Activated naive CD4-positive, alpha-beta T cell treated with anti-CD3 and anti-CD28 coated beads, Interleukin-2, amount 10 ng/mL, durations not matched to agents 7 days and 5 days (primary cell): ENCODE results near the gene LHFPL6.

Source experiments
- CTCF ChIA-PET: fragments of 350-600 bp; sonication (Branson Sonifier 250); formaldehyde crosslinking; loops from one replicate; lab custom pipeline; 2021; ENCODE audit warnings: antibody characterized with exemption; lab: Charles Lee
- DNase-seq: peaks from one replicate; pipeline ENCODE4 v3.0.0-alpha.2; 2020
- H3K27ac Mint-ChIP-seq: one replicate; pipeline ENCODE4 v1.8.0; 2021; ENCODE audit warnings: mild to moderate bottlenecking, moderate library complexity, mixed read lengths
- H3K27me3 Mint-ChIP-seq: one replicate; pipeline ENCODE4 v1.8.0; 2021; ENCODE audit warnings: mild to moderate bottlenecking, mixed read lengths
- H3K36me3 Mint-ChIP-seq: one replicate; pipeline ENCODE4 v1.8.0; 2021; ENCODE audit warnings: mixed read lengths
- H3K4me1 Mint-ChIP-seq: one replicate; pipeline ENCODE4 v1.8.0; 2021; ENCODE audit warnings: mixed read lengths
- H3K4me3 Mint-ChIP-seq: one replicate; pipeline ENCODE4 v1.8.0; 2021; ENCODE audit warnings: mild to moderate bottlenecking, moderate library complexity, mixed read lengths
- H3K9me3 Mint-ChIP-seq: one replicate; pipeline ENCODE4 v1.8.0; 2021; ENCODE audit warnings: mixed read lengths

LHFPL6 gene

GRCh38 chr13:39556866-39557265 is 46.1 kb downstream of the LHFPL6 start:
- Mint-ChIP-seq H3K27me3 (no peaks in the 10 kb centered on the region), H3K9me3 (no peaks in the 10 kb centered on the region), H3K27ac (no peak overlapping the region), H3K36me3 (no peaks in the 10 kb centered on the region), H3K4me3 (no peak overlapping the region), H3K4me1 (no peaks in the 10 kb centered on the region)
- DNase-seq, result no peak
- CTCF ChIA-PET, result no interaction called here

DNA sequence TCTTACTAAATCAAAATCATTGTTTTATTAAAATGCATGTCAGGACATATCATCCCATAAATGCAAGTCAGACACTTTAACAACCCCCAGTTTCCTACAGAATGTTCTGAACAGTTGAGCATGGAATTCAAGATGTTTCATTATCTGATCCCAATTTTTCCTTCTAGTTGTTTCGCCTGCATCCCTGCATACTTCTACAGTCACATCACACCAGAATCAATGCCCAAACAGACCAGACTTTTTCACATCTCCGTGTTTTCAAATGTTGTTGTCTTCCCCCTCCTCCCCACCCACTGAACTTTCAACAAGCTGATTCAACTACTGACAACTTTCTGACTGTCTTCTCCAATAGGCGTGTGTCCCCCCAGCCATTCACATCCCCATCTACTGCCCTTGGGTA is 48.6 kb downstream of the LHFPL6 start:
- Mint-ChIP-seq H3K9me3 (no peaks in the 10 kb centered on the region), H3K36me3 (no peaks in the 10 kb centered on the region), H3K27me3 (peaks cover 3% of the 10 kb centered on the region), H3K27ac (no peak overlapping the region), H3K4me3 (no peak overlapping the region), H3K4me1 (no peaks in the 10 kb centered on the region)
- CTCF ChIA-PET, result no interaction called here
- no peak for DNase-seq

DNA sequence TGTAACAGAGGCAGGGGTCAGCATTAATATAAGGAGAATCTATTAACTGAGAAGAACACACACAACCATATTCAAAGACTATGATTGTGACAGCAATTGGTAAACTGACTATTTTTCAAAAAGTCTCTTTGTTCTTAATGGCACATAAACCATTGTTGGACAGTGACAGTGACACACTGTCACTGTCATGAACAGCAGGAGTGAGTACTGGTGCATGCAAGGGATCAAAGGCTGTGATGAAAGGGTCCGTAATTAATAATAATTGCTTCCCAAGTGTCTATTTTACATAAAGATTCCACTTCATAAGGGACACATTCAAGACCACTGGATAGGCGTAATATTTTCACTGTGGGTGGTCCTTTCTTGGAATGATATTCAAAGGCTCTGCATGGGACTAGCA is 50.7 kb downstream of the LHFPL6 start:
- Mint-ChIP-seq H3K4me1 (no peaks in the 10 kb centered on the region), H3K4me3 (no peak overlapping the region), H3K27ac (no peak overlapping the region), H3K9me3 (no peaks in the 10 kb centered on the region), H3K27me3 (peaks cover 3% of the 10 kb centered on the region), H3K36me3 (no peaks in the 10 kb centered on the region)
- DNase-seq, result no peak
- CTCF ChIA-PET, result no interaction called here

DNA sequence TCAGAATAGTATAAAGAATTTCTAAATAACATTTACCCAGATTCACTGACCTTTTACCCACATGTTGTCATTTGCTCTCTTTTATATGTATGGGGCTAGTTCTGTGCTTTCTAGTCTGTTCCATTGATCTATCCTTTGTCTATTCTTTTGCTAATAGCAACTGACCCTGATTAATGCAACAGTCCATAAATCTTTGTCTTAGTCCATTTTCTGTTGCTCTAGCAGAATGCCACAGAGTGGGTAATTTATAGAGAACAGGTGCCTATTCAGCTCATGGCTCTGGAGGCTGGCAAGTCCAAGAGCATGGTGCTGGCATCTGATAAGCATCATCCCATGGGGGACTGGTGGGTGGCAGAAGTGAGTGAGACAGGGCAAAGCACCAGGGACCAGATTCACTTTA is 52.1 kb downstream of the LHFPL6 start:
- Mint-ChIP-seq H3K27ac (no peak overlapping the region), H3K27me3 (peaks cover 3% of the 10 kb centered on the region), H3K4me3 (no peak overlapping the region), H3K36me3 (no peaks in the 10 kb centered on the region), H3K4me1 (no peaks in the 10 kb centered on the region), H3K9me3 (no peaks in the 10 kb centered on the region)
- no peak for DNase-seq
- CTCF ChIA-PET, result no interaction called here

- Mint-ChIP-seq H3K4me1 (no peaks in the 10 kb centered on the region), H3K27me3 (peaks cover 3% of the 10 kb centered on the region), H3K9me3 (no peaks in the 10 kb centered on the region), H3K4me3 (no peak overlapping the region), H3K27ac (no peak overlapping the region), H3K36me3 (no peaks in the 10 kb centered on the region)
- no peak for DNase-seq
- CTCF ChIA-PET, result no interaction called here
Observed at GRCh38 chr13:39547108-39547507, 55.9 kb downstream of the LHFPL6 start.

- no peaks in the 10 kb centered on the region for H3K36me3 Mint-ChIP-seq
Observed at GRCh38 chr13:39542361-39542760, 60.6 kb downstream of the LHFPL6 start.

DNA sequence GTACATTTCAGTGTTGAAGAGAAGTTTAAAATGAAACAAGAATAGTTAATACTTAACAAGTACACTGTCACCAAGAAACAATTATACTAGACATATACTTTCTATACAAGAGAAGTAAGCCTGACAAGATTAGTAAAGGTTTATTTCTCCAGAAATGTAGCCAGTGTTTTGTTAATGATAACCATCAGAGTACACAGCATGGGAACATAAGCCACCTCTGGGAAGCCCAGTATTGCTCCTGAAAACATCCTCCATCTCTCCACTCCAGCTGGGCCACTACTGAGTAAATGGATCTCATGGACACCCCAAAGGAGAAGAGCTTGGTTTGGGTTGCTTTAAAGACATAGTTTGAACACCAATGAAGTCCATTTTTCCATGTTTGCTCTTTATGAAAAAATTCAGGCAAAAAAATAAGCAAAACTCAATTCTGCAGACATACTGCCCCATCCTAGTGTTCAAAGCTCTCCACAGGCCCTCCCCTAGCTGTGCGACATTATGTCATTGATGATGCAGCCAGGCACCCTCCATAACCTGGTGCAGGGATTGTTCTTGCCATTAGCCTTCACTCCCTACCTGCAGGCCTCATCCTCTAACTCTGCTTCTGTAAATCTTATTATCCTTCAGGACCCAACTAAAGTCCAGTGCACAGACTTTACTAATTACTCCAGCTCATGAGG is 61.9 kb downstream of the LHFPL6 start:
- CTCF ChIA-PET, result no interaction called here
- H3K27me3 Mint-ChIP-seq, result no peaks in the 10 kb centered on the region
- H3K9me3 Mint-ChIP-seq, result no peaks in the 10 kb centered on the region
- no peak for DNase-seq
- H3K27ac Mint-ChIP-seq, result no peak overlapping the region
- H3K36me3 Mint-ChIP-seq, result no peaks in the 10 kb centered on the region
- no peak overlapping the region for H3K4me3 Mint-ChIP-seq
- H3K4me1 Mint-ChIP-seq, result no peaks in the 10 kb centered on the region

More at GRCh38 chr13:39542361-39542760, 60.6 kb downstream of the LHFPL6 start:
- Mint-ChIP-seq H3K9me3 (no peaks in the 10 kb centered on the region), H3K4me3 (no peak overlapping the region), H3K4me1 (no peaks in the 10 kb centered on the region), H3K27ac (no peak overlapping the region), H3K27me3 (no peaks in the 10 kb centered on the region)
- no peak for DNase-seq
- CTCF ChIA-PET, result no interaction called here

- Mint-ChIP-seq H3K4me1 (no peaks in the 10 kb centered on the region), H3K27me3 (no peaks in the 10 kb centered on the region), H3K9me3 (no peaks in the 10 kb centered on the region), H3K27ac (no peak overlapping the region), H3K4me3 (no peak overlapping the region), H3K36me3 (no peaks in the 10 kb centered on the region)
- DNase-seq, result no peak
- CTCF ChIA-PET, result no interaction called here
Observed at GRCh38 chr13:39538816-39539790, 63.9 kb downstream of the LHFPL6 start.

DNA sequence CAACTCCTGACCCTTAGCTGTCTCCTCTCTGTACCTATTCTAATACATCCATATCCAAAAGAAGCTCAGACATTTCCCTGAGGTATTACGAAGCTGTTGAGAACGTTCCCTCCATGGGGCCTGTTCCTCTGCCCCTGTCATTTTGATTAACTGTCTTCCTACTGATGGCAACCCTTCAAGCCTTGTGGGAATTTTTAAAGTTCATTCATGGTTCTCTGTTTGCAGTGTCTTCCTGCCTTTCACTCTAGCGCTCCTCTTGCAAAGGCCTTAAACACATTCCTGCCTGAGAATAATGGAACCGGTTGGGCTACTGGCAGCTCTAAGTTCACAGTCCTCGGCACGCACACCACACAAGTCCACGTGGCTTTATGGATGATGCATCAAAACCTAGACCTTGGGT is 66.1 kb downstream of the LHFPL6 start:
- H3K27ac Mint-ChIP-seq, result no peak overlapping the region
- DNase-seq, result no peak
- no peaks in the 10 kb centered on the region for H3K9me3 Mint-ChIP-seq
- H3K36me3 Mint-ChIP-seq, result no peaks in the 10 kb centered on the region
- H3K27me3 Mint-ChIP-seq, result peaks cover 5% of the 10 kb centered on the region
- no peak overlapping the region for H3K4me3 Mint-ChIP-seq
- CTCF ChIA-PET, result no interaction called here
- H3K4me1 Mint-ChIP-seq, result no peaks in the 10 kb centered on the region

DNA sequence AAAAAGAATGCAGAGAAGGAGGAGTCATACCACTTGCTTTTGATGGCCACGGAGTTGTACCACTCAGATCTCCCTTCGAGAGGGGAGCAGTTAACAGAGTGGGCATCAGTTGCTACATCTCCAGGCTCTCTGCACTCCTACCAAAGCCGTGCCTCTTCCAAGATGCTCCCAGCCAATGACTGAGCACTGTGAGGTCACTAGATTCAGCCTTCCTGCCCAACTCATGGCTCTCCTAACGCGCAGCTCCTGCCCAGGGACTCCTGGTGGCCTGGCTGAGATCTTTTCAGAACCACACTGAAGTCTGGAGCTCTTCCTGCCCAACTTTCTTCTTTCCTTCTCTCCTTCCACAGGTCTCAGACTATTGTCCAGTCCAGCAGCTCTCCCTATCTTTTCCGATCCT is 66.7 kb downstream of the LHFPL6 start:
- H3K27ac Mint-ChIP-seq, result no peak overlapping the region
- no peaks in the 10 kb centered on the region for H3K4me1 Mint-ChIP-seq
- no peak for DNase-seq
- H3K27me3 Mint-ChIP-seq, result peaks cover 5% of the 10 kb centered on the region
- CTCF ChIA-PET, result no interaction called here
- no peak overlapping the region for H3K4me3 Mint-ChIP-seq
- H3K36me3 Mint-ChIP-seq, result no peaks in the 10 kb centered on the region
- H3K9me3 Mint-ChIP-seq, result no peaks in the 10 kb centered on the region

- CTCF ChIA-PET, result no interaction called here
- H3K4me3 Mint-ChIP-seq, result no peak overlapping the region
- DNase-seq, result no peak
- no peaks in the 10 kb centered on the region for H3K4me1 Mint-ChIP-seq
- no peak overlapping the region for H3K27ac Mint-ChIP-seq
- peaks cover 5% of the 10 kb centered on the region for H3K27me3 Mint-ChIP-seq
- no peaks in the 10 kb centered on the region for H3K36me3 Mint-ChIP-seq
- H3K9me3 Mint-ChIP-seq, result no peaks in the 10 kb centered on the region
Observed at GRCh38 chr13:39533651-39534150, 69.3 kb downstream of the LHFPL6 start.

GRCh38 chr13:39531646-39532045 is 71.3 kb downstream of the LHFPL6 start:
- H3K4me1 Mint-ChIP-seq, result no peaks in the 10 kb centered on the region
- no peak for DNase-seq
- H3K27ac Mint-ChIP-seq, result no peak overlapping the region
- no peaks in the 10 kb centered on the region for H3K9me3 Mint-ChIP-seq
- H3K4me3 Mint-ChIP-seq, result no peak overlapping the region
- H3K36me3 Mint-ChIP-seq, result no peaks in the 10 kb centered on the region
- CTCF ChIA-PET, result no interaction called here
- peaks cover 10% of the 10 kb centered on the region for H3K27me3 Mint-ChIP-seq

GRCh38 chr13:39530916-39531315 is 72.1 kb downstream of the LHFPL6 start:
- no peak for DNase-seq
- no peaks in the 10 kb centered on the region for H3K9me3 Mint-ChIP-seq
- peaks cover 10% of the 10 kb centered on the region for H3K27me3 Mint-ChIP-seq
- H3K36me3 Mint-ChIP-seq, result no peaks in the 10 kb centered on the region
- H3K4me3 Mint-ChIP-seq, result no peak overlapping the region
- no peak overlapping the region for H3K27ac Mint-ChIP-seq
- CTCF ChIA-PET, result no interaction called here
- no peaks in the 10 kb centered on the region for H3K4me1 Mint-ChIP-seq

GRCh38 chr13:39528661-39528980 is 74.4 kb downstream of the LHFPL6 start:
- CTCF ChIA-PET, result no interaction called here
- Mint-ChIP-seq H3K4me3 (no peak overlapping the region), H3K27me3 (peaks cover 9% of the 10 kb centered on the region), H3K4me1 (no peaks in the 10 kb centered on the region), H3K36me3 (no peaks in the 10 kb centered on the region), H3K27ac (no peak overlapping the region), H3K9me3 (no peaks in the 10 kb centered on the region)
- DNase-seq, result no peak
